ENCODE measurements around the gene RNF40. TPM values are rescaled to one million over a fixed set of nuclear protein-coding genes. Genes with fewer than 3 reads are reported as not detected.

Gene RNF40
- total and polyA plus RNA-seq, 7 donors = 26.8 to 49.1 (median 33.2) TPM

GRCh38 chr16:30780549-30780948 lies 18.4 kb downstream of the RNF40 start:
- intact Hi-C loops (cut with DNase I) = no loop called here

GRCh38 chr16:30782486-30783279 lies 20.6 kb downstream of the RNF40 start:
- Histone ChIP-seq H3K9me3 (no peaks in the 10 kb centered on the region), H3K4me3 (no peak overlapping the region), H3K27ac (no peak overlapping the region), H3K27me3 (ENCODE audit: insufficient read depth in 3 of 3, low read length in 2 of 3) (no peaks in the 10 kb centered on the region), H3K36me3 (ENCODE audit: insufficient read depth in 1 of 2, low read depth in 1 of 2) (peaks cover 2 to 33% of the 10 kb centered on the region in 2 donors), H3K4me1 (peaks cover 12% of the 10 kb centered on the region)
- 94% methylated on average over 63 of the region's 63 CpGs for WGBS, 3 donors
- no peak for DNase-seq
- intact Hi-C loops (cut with DNase I) = no loop called here
- TF ChIP-seq CTCF (IDR thresholded peaks at IDR 0.05) = no peak
- ATAC-seq = no peak

More at GRCh38 chr16:30780549-30780948, 18.4 kb downstream of the RNF40 start:
- H3K4me3 ChIP-seq = no peak overlapping the region
- H3K27ac ChIP-seq = no peak overlapping the region
- DNase-seq = no peak
- H3K9me3 ChIP-seq = no peaks in the 10 kb centered on the region
- H3K4me1 ChIP-seq = peaks cover 27% of the 10 kb centered on the region
- no peak for TF ChIP-seq CTCF (IDR thresholded peaks at IDR 0.05)
- peaks cover 2 to 33% of the 10 kb centered on the region in 2 donors for H3K36me3 ChIP-seq (ENCODE audit: insufficient read depth in 1 of 2, low read depth in 1 of 2)
- H3K27me3 ChIP-seq (ENCODE audit: insufficient read depth in 3 of 3, low read length in 2 of 3) = no peaks in the 10 kb centered on the region
- WGBS, 3 donors = 74 to 81% (median 74%) methylated on average over 4 of the region's 4 CpGs
- ATAC-seq = no peak

GRCh38 chr16:30783280-30784109 lies 21.4 kb downstream of the RNF40 start:
- intact Hi-C loops (cut with DNase I) = no loop called here
- ATAC-seq (no peak), DNase-seq (no peak)
- TF ChIP-seq CTCF (IDR thresholded peaks at IDR 0.05) = no peak
- Histone ChIP-seq H3K27ac (no peak overlapping the region), H3K36me3 (ENCODE audit: insufficient read depth in 1 of 2, low read depth in 1 of 2) (peaks cover 2 to 33% of the 10 kb centered on the region in 2 donors), H3K27me3 (ENCODE audit: insufficient read depth in 3 of 3, low read length in 2 of 3) (no peaks in the 10 kb centered on the region), H3K4me1 (peaks cover 4% of the 10 kb centered on the region), H3K4me3 (no peak overlapping the region), H3K9me3 (no peaks in the 10 kb centered on the region)
- WGBS, 3 donors = 90 to 92% (median 91%) methylated on average over 54 to 57 of the region's 57 CpGs

- H3K36me3 ChIP-seq (ENCODE audit: insufficient read depth in 1 of 2, low read depth in 1 of 2) = peaks cover 2 to 33% of the 10 kb centered on the region in 2 donors
- intact Hi-C loops (cut with DNase I) = no loop called here
- no peak overlapping the region for H3K4me3 ChIP-seq
- H3K27ac ChIP-seq = no peak overlapping the region
- no peaks in the 10 kb centered on the region for H3K4me1 ChIP-seq
- WGBS, 3 donors = 83 to 87% (median 86%) methylated on average over 16 to 18 of the region's 18 CpGs
- no peaks in the 10 kb centered on the region for H3K27me3 ChIP-seq (ENCODE audit: insufficient read depth in 3 of 3, low read length in 2 of 3)
- no peaks in the 10 kb centered on the region for H3K9me3 ChIP-seq
- DNase-seq (no peak), ATAC-seq (no peak)
- TF ChIP-seq CTCF (IDR thresholded peaks at IDR 0.05) = no peak
These were observed 22.1 kb downstream of the RNF40 start for GRCh38 chr16:30784215-30784614.
